ENCODE data around the gene ZCCHC14.

The ZCCHC14 gene

GRCh38 chr16:87458424-87458915, 34.4 kb downstream of the ZCCHC14 start:
- no peak for TF ChIP-seq CTCF (IDR thresholded peaks at IDR 0.05)
- no peak for DNase-seq
- Mint-ChIP-seq H3K36me3 (ENCODE audit: low read depth) (peaks cover 30% of the 10 kb centered on the region), H3K27me3 (ENCODE audit: low read depth, poor library complexity) (peaks cover 3% of the 10 kb centered on the region), H3K9me3 (no peaks in the 10 kb centered on the region), H3K4me1 (peaks cover 25% of the 10 kb centered on the region), H3K4me3 (no peak overlapping the region), H3K27ac (peak overlapping the region; percentile 54)

- peaks cover 30% of the 10 kb centered on the region for H3K4me1 Mint-ChIP-seq
- no peak overlapping the region for H3K4me3 Mint-ChIP-seq
- H3K27me3 Mint-ChIP-seq (ENCODE audit: low read depth, poor library complexity): peaks cover 3% of the 10 kb centered on the region
- peak overlapping the region; percentile 69 for H3K27ac Mint-ChIP-seq
- no peak for TF ChIP-seq CTCF (IDR thresholded peaks at IDR 0.05)
- DNase-seq: no peak
- no peaks in the 10 kb centered on the region for H3K9me3 Mint-ChIP-seq
- peaks cover 36% of the 10 kb centered on the region for H3K36me3 Mint-ChIP-seq (ENCODE audit: low read depth)
Observed at GRCh38 chr16:87457709-87458423, 35.0 kb downstream of the ZCCHC14 start.

- Mint-ChIP-seq H3K4me3 (no peak overlapping the region), H3K36me3 (ENCODE audit: low read depth) (peaks cover 44% of the 10 kb centered on the region), H3K27me3 (ENCODE audit: low read depth, poor library complexity) (no peaks in the 10 kb centered on the region), H3K4me1 (peaks cover 37% of the 10 kb centered on the region), H3K9me3 (no peaks in the 10 kb centered on the region), H3K27ac (no peak overlapping the region)
- DNase-seq: no peak
- no peak for TF ChIP-seq CTCF (IDR thresholded peaks at IDR 0.05)
Observed at GRCh38 chr16:87457061-87457611, 35.7 kb downstream of the ZCCHC14 start.

GRCh38 chr16:87454391-87454790, 38.4 kb downstream of the ZCCHC14 start:
- TF ChIP-seq CTCF (IDR thresholded peaks at IDR 0.05): no peak
- no peak for DNase-seq
- Mint-ChIP-seq H3K4me1 (peaks cover 33% of the 10 kb centered on the region), H3K9me3 (no peaks in the 10 kb centered on the region), H3K36me3 (ENCODE audit: low read depth) (peaks cover 42% of the 10 kb centered on the region), H3K27me3 (ENCODE audit: low read depth, poor library complexity) (no peaks in the 10 kb centered on the region), H3K27ac (no peak overlapping the region), H3K4me3 (no peak overlapping the region)

GRCh38 chr16:87453326-87453725, 39.5 kb downstream of the ZCCHC14 start:
- H3K4me3 Mint-ChIP-seq: no peak overlapping the region
- peaks cover 4% of the 10 kb centered on the region for H3K9me3 Mint-ChIP-seq
- peaks cover 51% of the 10 kb centered on the region for H3K36me3 Mint-ChIP-seq (ENCODE audit: low read depth)
- DNase-seq: no peak
- peaks cover 32% of the 10 kb centered on the region for H3K4me1 Mint-ChIP-seq
- TF ChIP-seq CTCF (IDR thresholded peaks at IDR 0.05): no peak
- H3K27ac Mint-ChIP-seq: peak overlapping the region; percentile 57
- H3K27me3 Mint-ChIP-seq (ENCODE audit: low read depth, poor library complexity): no peaks in the 10 kb centered on the region
